SK-N-SH (cell line): ENCODE measurements around the gene RBBP5. TPM values are rescaled to one million over a fixed set of nuclear protein-coding genes. Genes with fewer than 3 reads are reported as not detected.

Experiments
- CTCF ChIA-PET: fragments of 300-600, 350-600 bp; formaldehyde crosslinking; extraction: SDS; loops from one replicate; lab custom pipeline; 2021; lab: Yijun Ruan, JAX
- POLR2A ChIA-PET: fragments of 350-600 bp; sonication (Branson Sonifier 250); formaldehyde crosslinking; extraction: SDS; loops from one replicate; lab custom pipeline; 2020; ENCODE audit warnings: antibody characterized with exemption, inconsistent platforms; lab: Yijun Ruan, JAX
- DNase-seq: peaks from one replicate; pipeline ENCODE4 v3.0.0; 2012
- H2AFZ ChIP-seq: fragments of 200-600 bp; sonication (generic); 2 replicates; pipeline ENCODE4 v1.8.1; 2016; ENCODE audit warnings: antibody characterized with exemption, mild to moderate bottlenecking, low read depth
- H3F3A ChIP-seq: fragments of 200-600 bp; sonication (generic); replicated peaks from 2 replicates; pipeline ENCODE3; 2016; ENCODE audit warnings: antibody characterized with exemption, mild to moderate bottlenecking; ENCODE audit not compliant: insufficient read depth
- H3K27ac ChIP-seq, 2 experiments: fragments of 200-500 bp in 1 of 2; fragments of 200-600 bp in 1 of 2; sonication (Bioruptor generic) in 1 of 2; sonication (generic), shearing (Covaris generic) in 1 of 2; 2 replicates each; pipeline versions ENCODE4 v1.5.1 to v1.6.1; 2014 to 2016; ENCODE audit warnings: low read depth in 2 of 2, inconsistent platforms in 1 of 2, low read length in 1 of 2, mild to moderate bottlenecking in 1 of 2, mixed read lengths in 1 of 2
- H3K27me3 ChIP-seq: fragments of 200-600 bp; sonication (generic), shearing (Covaris generic); 2 replicates; pipeline ENCODE4 v1.6.1; 2016; ENCODE audit warnings: mixed run types; ENCODE audit not compliant: insufficient read depth
- H3K36me3 ChIP-seq, 2 experiments: fragments of 200-500 bp in 1 of 2; fragments of 200-600 bp in 1 of 2; sonication (Bioruptor generic) in 1 of 2; sonication (generic) in 1 of 2; replicated peaks in 1 of 2; 2 replicates each; pipeline versions ENCODE3 to v1.5.1; 2014 to 2016; ENCODE audit warnings: low read length in 1 of 2, mild to moderate bottlenecking in 1 of 2; ENCODE audit not compliant: insufficient read depth in 2 of 2, control insufficient read depth in 1 of 2
- H3K4me1 ChIP-seq, 2 experiments: fragments of 200-500 bp in 1 of 2; fragments of 200-600 bp in 1 of 2; sonication (Bioruptor generic) in 1 of 2; sonication (generic), shearing (Covaris generic) in 1 of 2; 2 replicates each; pipeline versions ENCODE4 v1.5.1 to v1.6.1; 2014 to 2016; ENCODE audit warnings: low read depth in 1 of 2, low read length in 1 of 2, mixed run types in 1 of 2; ENCODE audit not compliant: insufficient read depth in 2 of 2, control insufficient read depth in 1 of 2
- H3K4me2 ChIP-seq: fragments of 200-600 bp; sonication (generic), shearing (Covaris generic); 2 replicates; pipeline ENCODE4 v1.6.1; 2017; ENCODE audit warnings: mixed run types
- H3K4me3 ChIP-seq, 2 experiments: fragments of 200-500 bp in 1 of 2; fragments of 200-600 bp in 1 of 2; sonication (Bioruptor generic) in 1 of 2; sonication (generic), shearing (Covaris generic) in 1 of 2; 2 replicates each; pipeline versions ENCODE4 v1.5.1 to v1.8.1; 2014 to 2016; ENCODE audit warnings: low read depth in 2 of 2, inconsistent platforms in 1 of 2, low read length in 1 of 2, mild to moderate bottlenecking in 1 of 2, mixed read lengths in 1 of 2, moderate library complexity in 1 of 2
- H3K79me2 ChIP-seq: fragments of 200-600 bp; sonication (generic); 2 replicates; pipeline ENCODE4 v1.8.1; 2017; ENCODE audit warnings: mild to moderate bottlenecking; ENCODE audit not compliant: insufficient read depth
- H3K9ac ChIP-seq: fragments of 200-600 bp; sonication (generic); 2 replicates; pipeline ENCODE4 v1.6.1; 2017; ENCODE audit warnings: mixed run types
- H3K9me2 ChIP-seq: fragments of 200-600 bp; sonication (generic); 2 replicates; pipeline ENCODE4 v1.6.1; 2017; ENCODE audit warnings: mixed run types
- H3K9me3 ChIP-seq: fragments of 200-600 bp; sonication (generic); 2 replicates; pipeline ENCODE4 v1.6.1; 2017; ENCODE audit warnings: mixed run types, mild to moderate bottlenecking, moderate library complexity
- H4K20me1 ChIP-seq: fragments of 200-600 bp; sonication (generic); 2 replicates; pipeline ENCODE4 v1.6.1; 2017; ENCODE audit warnings: mild to moderate bottlenecking, mixed run types; ENCODE audit not compliant: insufficient read depth
- CHD2 ChIP-seq: fragments of 150-350 bp; IDR thresholded peaks from 2 replicates; pipeline ENCODE4 v1.6.1; 2018; ENCODE audit warnings: low read length; ENCODE audit not compliant: partially characterized antibody
- CTCF ChIP-seq: fragments of 200-600 bp; sonication (generic); IDR thresholded peaks from 2 replicates; pipeline ENCODE4 v1.6.1; 2017; ENCODE audit warnings: antibody characterized with exemption, mild to moderate bottlenecking, moderate library complexity
- EP300 ChIP-seq, 2 experiments: IDR thresholded peaks; 2 replicates each; pipeline versions ENCODE4 v1.4.0 to v1.6.1; 2012; ENCODE audit warnings: borderline replicate concordance in 1 of 2, low read depth in 1 of 2, low read length in 1 of 2
- EZH2phosphoT487 ChIP-seq: fragments of 200-600 bp; sonication (generic); IDR thresholded peaks from 2 replicates; pipeline ENCODE4 v1.6.1; 2017; ENCODE audit warnings: low read depth, mixed run types, mild to moderate bottlenecking, antibody characterized with exemption, moderate library complexity, borderline replicate concordance
- FOSL2 ChIP-seq: IDR thresholded peaks from 2 replicates; pipeline ENCODE4 v1.4.0; 2012; ENCODE audit warnings: low read depth, mild to moderate bottlenecking, moderate library complexity, borderline replicate concordance
- GABPA ChIP-seq: IDR thresholded peaks from 2 replicates; pipeline ENCODE4 v1.4.0; 2012; ENCODE audit warnings: low read depth, mild to moderate bottlenecking
- IRF3 ChIP-seq: fragments of 150-350 bp; IDR thresholded peaks from 2 replicates; pipeline ENCODE4 v1.6.1; 2016; ENCODE audit warnings: mild to moderate bottlenecking, low read depth, low read length
- MAX ChIP-seq: IDR thresholded peaks from 2 replicates; pipeline ENCODE4 v1.4.0; 2012; ENCODE audit warnings: low read depth
- NFIC ChIP-seq: IDR thresholded peaks from 2 replicates; pipeline ENCODE4 v1.4.0; 2012; ENCODE audit warnings: borderline replicate concordance
- RAD21 ChIP-seq: IDR thresholded peaks from 2 replicates; pipeline ENCODE4 v1.6.1; 2012; ENCODE audit warnings: mild to moderate bottlenecking, low read length
- RFX5 ChIP-seq: IDR thresholded peaks from 2 replicates; pipeline ENCODE4 v1.6.1; 2012; ENCODE audit warnings: mild to moderate bottlenecking, improper control_type of control experiment, low read length
- RXRA ChIP-seq: IDR thresholded peaks from 2 replicates; pipeline ENCODE4 v1.4.0; 2012; ENCODE audit warnings: low read depth, mild to moderate bottlenecking, borderline replicate concordance
- SIN3A ChIP-seq: IDR thresholded peaks from 2 replicates; pipeline ENCODE4 v1.6.1; 2012; ENCODE audit warnings: low read depth, mild to moderate bottlenecking, low read length, moderate library complexity, borderline replicate concordance
- TCF12 ChIP-seq: IDR thresholded peaks from 2 replicates; pipeline ENCODE4 v1.4.0; 2012
- TEAD4 ChIP-seq: IDR thresholded peaks from 2 replicates; pipeline ENCODE4 v1.4.0; 2012; ENCODE audit warnings: mild to moderate bottlenecking, borderline replicate concordance; ENCODE audit not compliant: insufficient read depth
- USF2 ChIP-seq: fragments of 150-350 bp; IDR thresholded peaks from 2 replicates; pipeline ENCODE4 v1.6.1; 2017; ENCODE audit warnings: antibody characterized with exemption, low read length, low read depth, borderline replicate concordance
- polyA plus RNA-seq, 3 experiments: library from polyadenylated mRNA; depleted of rRNA; stranded (reverse); fragments of >200 nt; gene quantifications; 2 replicates each; pipeline ENCODE4 v1.2.3, GENCODE V29; 2012
- TF ChIP-seq, protein P1 (sequence below): IDR thresholded peaks from 2 replicates; pipeline ENCODE4; 2012
- TF ChIP-seq, protein P2 (sequence below): IDR thresholded peaks from 2 replicates; pipeline ENCODE4 v1.6.1; 2012; ENCODE audit warnings: mild to moderate bottlenecking, low read depth, low read length, moderate library complexity

The RBBP5 gene
- polyA plus RNA-seq, 1 of the 3 experiments (the other 2 are of a cell fraction): 5.7 TPM

GRCh38 chr1:205098242-205098641 is 23.5 kb downstream of the RBBP5 start:
- no peaks in the 10 kb centered on the region for H3K9me3 ChIP-seq
- TF ChIP-seq SIN3A: no peak
- TF ChIP-seq IRF3: no peak
- TF ChIP-seq TCF12: no peak
- no peak for TF ChIP-seq RAD21
- no peak for TF ChIP-seq TEAD4
- TF ChIP-seq RFX5: no peak
- TF ChIP-seq USF2: no peak
- no peak for TF ChIP-seq NFIC
- TF ChIP-seq, protein P1, sequence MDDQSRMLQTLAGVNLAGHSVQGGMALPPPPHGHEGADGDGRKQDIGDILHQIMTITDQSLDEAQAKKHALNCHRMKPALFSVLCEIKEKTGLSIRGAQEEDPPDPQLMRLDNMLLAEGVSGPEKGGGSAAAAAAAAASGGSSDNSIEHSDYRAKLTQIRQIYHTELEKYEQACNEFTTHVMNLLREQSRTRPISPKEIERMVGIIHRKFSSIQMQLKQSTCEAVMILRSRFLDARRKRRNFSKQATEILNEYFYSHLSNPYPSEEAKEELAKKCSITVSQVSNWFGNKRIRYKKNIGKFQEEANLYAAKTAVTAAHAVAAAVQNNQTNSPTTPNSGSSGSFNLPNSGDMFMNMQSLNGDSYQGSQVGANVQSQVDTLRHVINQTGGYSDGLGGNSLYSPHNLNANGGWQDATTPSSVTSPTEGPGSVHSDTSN: no peak
- TF ChIP-seq CHD2: no peak
- no peak for TF ChIP-seq GABPA
- no peak for TF ChIP-seq FOSL2
- TF ChIP-seq, protein P2, sequence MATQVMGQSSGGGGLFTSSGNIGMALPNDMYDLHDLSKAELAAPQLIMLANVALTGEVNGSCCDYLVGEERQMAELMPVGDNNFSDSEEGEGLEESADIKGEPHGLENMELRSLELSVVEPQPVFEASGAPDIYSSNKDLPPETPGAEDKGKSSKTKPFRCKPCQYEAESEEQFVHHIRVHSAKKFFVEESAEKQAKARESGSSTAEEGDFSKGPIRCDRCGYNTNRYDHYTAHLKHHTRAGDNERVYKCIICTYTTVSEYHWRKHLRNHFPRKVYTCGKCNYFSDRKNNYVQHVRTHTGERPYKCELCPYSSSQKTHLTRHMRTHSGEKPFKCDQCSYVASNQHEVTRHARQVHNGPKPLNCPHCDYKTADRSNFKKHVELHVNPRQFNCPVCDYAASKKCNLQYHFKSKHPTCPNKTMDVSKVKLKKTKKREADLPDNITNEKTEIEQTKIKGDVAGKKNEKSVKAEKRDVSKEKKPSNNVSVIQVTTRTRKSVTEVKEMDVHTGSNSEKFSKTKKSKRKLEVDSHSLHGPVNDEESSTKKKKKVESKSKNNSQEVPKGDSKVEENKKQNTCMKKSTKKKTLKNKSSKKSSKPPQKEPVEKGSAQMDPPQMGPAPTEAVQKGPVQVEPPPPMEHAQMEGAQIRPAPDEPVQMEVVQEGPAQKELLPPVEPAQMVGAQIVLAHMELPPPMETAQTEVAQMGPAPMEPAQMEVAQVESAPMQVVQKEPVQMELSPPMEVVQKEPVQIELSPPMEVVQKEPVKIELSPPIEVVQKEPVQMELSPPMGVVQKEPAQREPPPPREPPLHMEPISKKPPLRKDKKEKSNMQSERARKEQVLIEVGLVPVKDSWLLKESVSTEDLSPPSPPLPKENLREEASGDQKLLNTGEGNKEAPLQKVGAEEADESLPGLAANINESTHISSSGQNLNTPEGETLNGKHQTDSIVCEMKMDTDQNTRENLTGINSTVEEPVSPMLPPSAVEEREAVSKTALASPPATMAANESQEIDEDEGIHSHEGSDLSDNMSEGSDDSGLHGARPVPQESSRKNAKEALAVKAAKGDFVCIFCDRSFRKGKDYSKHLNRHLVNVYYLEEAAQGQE: no peak
- TF ChIP-seq EP300 (IDR thresholded peaks at IDR 0.05; ENCODE audit: borderline replicate concordance in 1 of 2, low read depth in 1 of 2, low read length in 1 of 2): no peak
- TF ChIP-seq CTCF: no peak
- TF ChIP-seq EZH2phosphoT487: no peak
- TF ChIP-seq MAX: no peak
- no peak for TF ChIP-seq RXRA
- ChIA-PET CTCF (interaction anchor here (0.9 to 4.1 kb wide), 6 partner anchors 9 to 158 kb away, joined by 3 to 14 read pairs (median 5); no protein-coding TSS in a partner anchor), POLR2A (no interaction called here)
- no peaks in the 10 kb centered on the region for H3K4me1 ChIP-seq
- H3K4me2 ChIP-seq: no peak overlapping the region
- H3K27ac ChIP-seq: no peak overlapping the region
- no peak overlapping the region for H2AFZ ChIP-seq
- H3K36me3 ChIP-seq: peaks cover 81 to 85% of the 10 kb centered on the region in 2 experiments
- H3K9ac ChIP-seq: no peak overlapping the region
- H3F3A ChIP-seq: no peaks in the 10 kb centered on the region
- H3K27me3 ChIP-seq: no peaks in the 10 kb centered on the region
- no peaks in the 10 kb centered on the region for H3K9me2 ChIP-seq
- no peak overlapping the region for H3K4me3 ChIP-seq
- no peaks in the 10 kb centered on the region for H3K79me2 ChIP-seq
- no peaks in the 10 kb centered on the region for H4K20me1 ChIP-seq
- DNase-seq: no peak
